Measurements from ENCODE around the gene MXD3. TPM values are rescaled to one million over a fixed set of nuclear protein-coding genes. Genes with fewer than 3 reads are reported as not detected.

Gene MXD3
- total and polyA plus RNA-seq, 10 of the 15 experiments (the other 5 are each of a cell fraction or from before 2014, with no cell fraction given), result 0.24 to 29.8 (median 13.5) TPM

DNA sequence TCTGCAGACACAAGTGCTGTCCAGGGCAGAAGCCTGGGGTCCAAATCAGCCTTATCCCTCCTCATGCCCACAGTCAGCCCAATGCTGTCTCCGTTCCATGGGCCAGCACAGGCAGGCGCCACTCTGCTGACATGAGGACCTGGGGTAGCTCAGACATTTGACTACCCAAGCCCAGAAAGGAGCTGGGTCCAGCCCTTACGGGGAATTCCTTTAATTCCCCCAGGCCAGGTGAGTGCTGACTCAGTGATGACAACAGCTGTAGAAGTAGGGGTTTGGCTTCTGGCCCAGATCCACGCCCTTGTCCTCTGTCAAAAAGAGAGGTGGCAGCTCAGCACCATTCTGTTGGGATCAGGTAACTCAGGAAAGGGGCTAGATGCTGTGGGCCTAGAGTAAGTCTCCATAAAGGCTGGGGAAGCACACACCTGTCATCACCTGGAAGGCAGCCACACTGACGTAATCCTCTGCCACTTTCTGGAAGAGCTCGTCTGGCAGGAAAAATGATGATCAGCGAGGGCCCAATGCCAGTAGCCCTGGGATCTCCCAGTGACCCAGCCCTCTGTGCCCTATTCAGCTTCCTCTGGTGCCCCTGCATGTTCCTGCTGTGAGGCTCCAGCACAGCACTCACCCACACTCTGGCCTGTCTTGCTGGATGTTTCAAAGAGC is 10.1 kb downstream of the MXD3 start (continued):
- TF ChIP-seq, protein P1, sequence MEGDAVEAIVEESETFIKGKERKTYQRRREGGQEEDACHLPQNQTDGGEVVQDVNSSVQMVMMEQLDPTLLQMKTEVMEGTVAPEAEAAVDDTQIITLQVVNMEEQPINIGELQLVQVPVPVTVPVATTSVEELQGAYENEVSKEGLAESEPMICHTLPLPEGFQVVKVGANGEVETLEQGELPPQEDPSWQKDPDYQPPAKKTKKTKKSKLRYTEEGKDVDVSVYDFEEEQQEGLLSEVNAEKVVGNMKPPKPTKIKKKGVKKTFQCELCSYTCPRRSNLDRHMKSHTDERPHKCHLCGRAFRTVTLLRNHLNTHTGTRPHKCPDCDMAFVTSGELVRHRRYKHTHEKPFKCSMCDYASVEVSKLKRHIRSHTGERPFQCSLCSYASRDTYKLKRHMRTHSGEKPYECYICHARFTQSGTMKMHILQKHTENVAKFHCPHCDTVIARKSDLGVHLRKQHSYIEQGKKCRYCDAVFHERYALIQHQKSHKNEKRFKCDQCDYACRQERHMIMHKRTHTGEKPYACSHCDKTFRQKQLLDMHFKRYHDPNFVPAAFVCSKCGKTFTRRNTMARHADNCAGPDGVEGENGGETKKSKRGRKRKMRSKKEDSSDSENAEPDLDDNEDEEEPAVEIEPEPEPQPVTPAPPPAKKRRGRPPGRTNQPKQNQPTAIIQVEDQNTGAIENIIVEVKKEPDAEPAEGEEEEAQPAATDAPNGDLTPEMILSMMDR (IDR thresholded peaks at IDR 0.05 in 2 of 3, conservative IDR thresholded peaks at IDR 0.05 in 1 of 3; ENCODE audit: control insufficient read depth in 2 of 3, extremely low read depth in 1 of 3, insufficient read depth in 1 of 3, low read depth in 3 of 3, low read length in 3 of 3), result no peak
- peak; percentile 21; the same call in 1 of the 2 replicates for TF ChIP-seq POLR2A (IDR thresholded peaks at IDR 0.05; ENCODE audit: low read depth, low read length)
- no peak for TF ChIP-seq SREBF2 (IDR thresholded peaks at IDR 0.05; ENCODE audit: low read length)
- no peak for TF ChIP-seq DPF2 (IDR thresholded peaks at IDR 0.05)
- TF ChIP-seq, protein P2, sequence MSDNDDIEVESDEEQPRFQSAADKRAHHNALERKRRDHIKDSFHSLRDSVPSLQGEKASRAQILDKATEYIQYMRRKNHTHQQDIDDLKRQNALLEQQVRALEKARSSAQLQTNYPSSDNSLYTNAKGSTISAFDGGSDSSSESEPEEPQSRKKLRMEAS (IDR thresholded peaks at IDR 0.05; ENCODE audit: low read depth, low read length), result no peak
- TF ChIP-seq MYC (IDR thresholded peaks at IDR 0.05; ENCODE audit: insufficient read depth, insufficient read length, insufficient replicate concordance, low read length, severe bottlenecking), result no peak
- TF ChIP-seq, protein P3, sequence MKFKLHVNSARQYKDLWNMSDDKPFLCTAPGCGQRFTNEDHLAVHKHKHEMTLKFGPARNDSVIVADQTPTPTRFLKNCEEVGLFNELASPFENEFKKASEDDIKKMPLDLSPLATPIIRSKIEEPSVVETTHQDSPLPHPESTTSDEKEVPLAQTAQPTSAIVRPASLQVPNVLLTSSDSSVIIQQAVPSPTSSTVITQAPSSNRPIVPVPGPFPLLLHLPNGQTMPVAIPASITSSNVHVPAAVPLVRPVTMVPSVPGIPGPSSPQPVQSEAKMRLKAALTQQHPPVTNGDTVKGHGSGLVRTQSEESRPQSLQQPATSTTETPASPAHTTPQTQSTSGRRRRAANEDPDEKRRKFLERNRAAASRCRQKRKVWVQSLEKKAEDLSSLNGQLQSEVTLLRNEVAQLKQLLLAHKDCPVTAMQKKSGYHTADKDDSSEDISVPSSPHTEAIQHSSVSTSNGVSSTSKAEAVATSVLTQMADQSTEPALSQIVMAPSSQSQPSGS (IDR thresholded peaks at IDR 0.05; ENCODE audit: low read length), result 0 out of 2 replicates have a peak, but pooled peaks have one; percentile 19
- TF ChIP-seq RELA (IDR thresholded peaks at IDR 0.05; ENCODE audit: borderline replicate concordance, partially characterized antibody), result no peak
- TF ChIP-seq, protein P4, sequence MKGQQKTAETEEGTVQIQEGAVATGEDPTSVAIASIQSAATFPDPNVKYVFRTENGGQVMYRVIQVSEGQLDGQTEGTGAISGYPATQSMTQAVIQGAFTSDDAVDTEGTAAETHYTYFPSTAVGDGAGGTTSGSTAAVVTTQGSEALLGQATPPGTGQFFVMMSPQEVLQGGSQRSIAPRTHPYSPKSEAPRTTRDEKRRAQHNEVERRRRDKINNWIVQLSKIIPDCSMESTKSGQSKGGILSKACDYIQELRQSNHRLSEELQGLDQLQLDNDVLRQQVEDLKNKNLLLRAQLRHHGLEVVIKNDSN (IDR thresholded peaks at IDR 0.05; ENCODE audit: borderline replicate concordance, extremely low read length, insufficient read depth, low read depth, low read length), result no peak
- TF ChIP-seq HDGF (IDR thresholded peaks at IDR 0.05), result no peak
- no peak for TF ChIP-seq SMARCA5 (IDR thresholded peaks at IDR 0.05)
- TF ChIP-seq MEF2B (IDR thresholded peaks at IDR 0.05; ENCODE audit: partially characterized antibody, poor library complexity, severe bottlenecking), result peak; percentile 17
- no peak for TF ChIP-seq NFYA (IDR thresholded peaks at IDR 0.05; ENCODE audit: borderline replicate concordance, low read depth, low read length)
- TF ChIP-seq CBX5 (IDR thresholded peaks at IDR 0.05; ENCODE audit: low read depth), result no peak
- no peak for TF ChIP-seq POLR2AphosphoS5 (IDR thresholded peaks at IDR 0.05; ENCODE audit: low read length)
- no peak for TF ChIP-seq JUND (IDR thresholded peaks at IDR 0.05; ENCODE audit: low read depth, low read length)
- TF ChIP-seq, protein P5, sequence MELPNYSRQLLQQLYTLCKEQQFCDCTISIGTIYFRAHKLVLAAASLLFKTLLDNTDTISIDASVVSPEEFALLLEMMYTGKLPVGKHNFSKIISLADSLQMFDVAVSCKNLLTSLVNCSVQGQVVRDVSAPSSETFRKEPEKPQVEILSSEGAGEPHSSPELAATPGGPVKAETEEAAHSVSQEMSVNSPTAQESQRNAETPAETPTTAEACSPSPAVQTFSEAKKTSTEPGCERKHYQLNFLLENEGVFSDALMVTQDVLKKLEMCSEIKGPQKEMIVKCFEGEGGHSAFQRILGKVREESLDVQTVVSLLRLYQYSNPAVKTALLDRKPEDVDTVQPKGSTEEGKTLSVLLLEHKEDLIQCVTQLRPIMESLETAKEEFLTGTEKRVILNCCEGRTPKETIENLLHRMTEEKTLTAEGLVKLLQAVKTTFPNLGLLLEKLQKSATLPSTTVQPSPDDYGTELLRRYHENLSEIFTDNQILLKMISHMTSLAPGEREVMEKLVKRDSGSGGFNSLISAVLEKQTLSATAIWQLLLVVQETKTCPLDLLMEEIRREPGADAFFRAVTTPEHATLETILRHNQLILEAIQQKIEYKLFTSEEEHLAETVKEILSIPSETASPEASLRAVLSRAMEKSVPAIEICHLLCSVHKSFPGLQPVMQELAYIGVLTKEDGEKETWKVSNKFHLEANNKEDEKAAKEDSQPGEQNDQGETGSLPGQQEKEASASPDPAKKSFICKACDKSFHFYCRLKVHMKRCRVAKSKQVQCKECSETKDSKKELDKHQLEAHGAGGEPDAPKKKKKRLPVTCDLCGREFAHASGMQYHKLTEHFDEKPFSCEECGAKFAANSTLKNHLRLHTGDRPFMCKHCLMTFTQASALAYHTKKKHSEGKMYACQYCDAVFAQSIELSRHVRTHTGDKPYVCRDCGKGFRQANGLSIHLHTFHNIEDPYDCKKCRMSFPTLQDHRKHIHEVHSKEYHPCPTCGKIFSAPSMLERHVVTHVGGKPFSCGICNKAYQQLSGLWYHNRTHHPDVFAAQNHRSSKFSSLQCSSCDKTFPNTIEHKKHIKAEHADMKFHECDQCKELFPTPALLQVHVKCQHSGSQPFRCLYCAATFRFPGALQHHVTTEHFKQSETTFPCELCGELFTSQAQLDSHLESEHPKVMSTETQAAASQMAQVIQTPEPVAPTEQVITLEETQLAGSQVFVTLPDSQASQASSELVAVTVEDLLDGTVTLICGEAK (IDR thresholded peaks at IDR 0.05; ENCODE audit: borderline replicate concordance), result no peak
- TF ChIP-seq CHD2 (IDR thresholded peaks at IDR 0.05; ENCODE audit: borderline replicate concordance, low read depth, low read length), result no peak
- no peak for TF ChIP-seq BMI1 (IDR thresholded peaks at IDR 0.05; ENCODE audit: borderline replicate concordance)
- no peak for TF ChIP-seq ZNF622 (IDR thresholded peaks at IDR 0.05)
- TF ChIP-seq SP1 (IDR thresholded peaks at IDR 0.05; ENCODE audit: low read depth, low read length), result no peak
- no peak for TF ChIP-seq ESRRA (IDR thresholded peaks at IDR 0.05; ENCODE audit: low read length)
- no peak for TF ChIP-seq GATAD2B (conservative IDR thresholded peaks at IDR 0.05; ENCODE audit: low read depth)
- TF ChIP-seq HDAC2 (IDR thresholded peaks at IDR 0.05), result no peak

Measured in GM12878 (cell line).